ENCODE data around the gene AP2M1.

AP2M1 gene

GRCh38 chr3:184229394-184230080 is 54.9 kb downstream of the AP2M1 start, which contains the start of gene VWA5B2:
Gene VWA5B2 (plus strand): TSS chr3:184229585. CDS start chr3:184230529, 944 bp downstream.
- DNase-seq = no peak

DNA sequence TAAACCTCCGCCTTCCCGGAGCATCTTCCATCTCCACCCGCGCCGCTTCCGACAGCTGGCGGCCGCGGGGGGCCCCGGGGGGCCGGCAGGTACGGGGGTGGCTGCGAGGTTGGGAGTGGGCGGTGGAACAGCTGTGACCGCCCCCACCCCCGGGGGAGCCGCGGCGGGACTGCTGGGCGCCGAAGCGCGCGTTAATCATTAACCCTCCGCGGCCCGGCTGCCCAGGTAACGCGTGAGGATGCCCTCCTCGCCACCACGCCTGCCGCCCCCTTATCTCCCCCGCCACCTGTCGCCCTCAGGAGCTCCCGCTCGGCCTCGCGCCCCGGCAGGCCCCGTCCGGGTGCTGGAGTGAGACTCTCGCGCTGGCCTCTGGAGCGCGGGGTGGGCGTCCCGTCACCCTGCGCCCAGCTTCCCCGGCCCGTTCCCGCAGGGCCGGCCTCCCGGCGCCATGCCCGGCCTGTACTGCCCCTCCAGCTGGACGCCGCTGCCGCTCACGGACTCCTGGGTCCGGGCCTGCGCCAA is 55.5 kb downstream of the AP2M1 start:
- DNase-seq = no peak

- no peak for DNase-seq
Observed at GRCh38 chr3:184230603-184231528, 56.2 kb downstream of the AP2M1 start.

DNA sequence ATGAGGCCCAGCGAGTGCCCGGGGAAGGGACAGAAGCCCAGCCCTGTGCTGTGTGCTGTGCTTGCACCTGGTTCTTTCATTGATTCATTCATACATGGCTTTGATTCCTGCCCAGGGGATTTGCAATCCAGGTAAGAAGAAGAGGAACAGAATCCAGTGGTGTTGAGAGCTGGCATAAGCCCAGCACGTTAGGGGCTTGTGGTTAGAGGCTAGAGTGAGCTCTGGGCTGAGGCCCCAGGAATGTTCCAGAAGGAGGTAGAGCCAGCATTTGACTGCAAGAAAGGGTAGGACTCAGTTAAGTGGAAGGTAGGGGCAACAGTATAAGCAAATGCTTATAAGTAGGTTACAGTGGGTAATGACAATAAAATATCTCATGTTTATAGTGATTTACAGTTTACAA is 57.0 kb downstream of the AP2M1 start:
- no peak for DNase-seq

- no peak for DNase-seq
Observed at GRCh38 chr3:184233127-184233843, 58.6 kb downstream of the AP2M1 start.

All from bone marrow (tissue), 2 donors.